GM21360 (cell line): ENCODE measurements around the gene SLC9A1.
"Not testable (repeated sequence)": the region's sequence is repeated elsewhere in the genome, so short reads cannot be mapped to it uniquely, and the experiment has no call there.

ENCODE experiments used
- ATAC-seq: cut with Tn5 transposase; IDR thresholded peaks from one replicate; pipeline ENCODE4 v1.9.1; 2021; ENCODE audit warnings: mild to moderate bottlenecking, moderate library complexity; ENCODE audit not compliant: unreplicated experiment

The SLC9A1 gene

GRCh38 chr1:27135541-27136235, 19.2 kb downstream of the SLC9A1 start:
- ATAC-seq, result no peak

GRCh38 chr1:27133991-27134390, 20.9 kb downstream of the SLC9A1 start:
- ATAC-seq, result no peak

- ATAC-seq, result no peak
These were observed 21.8 kb downstream of the SLC9A1 start for GRCh38 chr1:27133158-27133557.

GRCh38 chr1:27132624-27133023, 22.3 kb downstream of the SLC9A1 start:
- ATAC-seq, result no peak

- no peak for ATAC-seq
These were observed 22.8 kb downstream of the SLC9A1 start for GRCh38 chr1:27132147-27132546.

GRCh38 chr1:27130798-27131197, 24.1 kb downstream of the SLC9A1 start:
- ATAC-seq, result no peak

GRCh38 chr1:27129225-27129624, 25.7 kb downstream of the SLC9A1 start:
- no peak for ATAC-seq

GRCh38 chr1:27127419-27127818, 27.5 kb downstream of the SLC9A1 start:
- ATAC-seq, result no peak

- ATAC-seq, result no peak
These were observed 28.5 kb downstream of the SLC9A1 start for GRCh38 chr1:27126391-27126790.

- ATAC-seq, result not testable (repeated sequence)
These were observed 29.8 kb downstream of the SLC9A1 start for GRCh38 chr1:27125125-27125524.

- ATAC-seq, result no peak
These were observed 30.5 kb downstream of the SLC9A1 start for GRCh38 chr1:27124405-27124804.

GRCh38 chr1:27122652-27123051, 32.3 kb downstream of the SLC9A1 start:
- ATAC-seq, result no peak

GRCh38 chr1:27120854-27121253, 34.1 kb downstream of the SLC9A1 start:
- no peak for ATAC-seq

- ATAC-seq, result no peak
These were observed 36.6 kb downstream of the SLC9A1 start for GRCh38 chr1:27118440-27118689.

GRCh38 chr1:27117733-27118439, 37.0 kb downstream of the SLC9A1 start:
- ATAC-seq, result no peak

- no peak for ATAC-seq
These were observed 38.2 kb downstream of the SLC9A1 start for GRCh38 chr1:27116697-27117096.

- ATAC-seq, result no peak
These were observed 38.7 kb downstream of the SLC9A1 start for GRCh38 chr1:27116232-27116631.

GRCh38 chr1:27114546-27114945, 40.4 kb downstream of the SLC9A1 start:
- ATAC-seq, result no peak

- ATAC-seq, result no peak
These were observed 41.1 kb downstream of the SLC9A1 start for GRCh38 chr1:27113861-27114260.

- peak; percentile 78 for ATAC-seq
These were observed 43.0 kb downstream of the SLC9A1 start for GRCh38 chr1:27111626-27112573.

- no peak for ATAC-seq
These were observed 45.7 kb downstream of the SLC9A1 start for GRCh38 chr1:27109103-27109822.
